GM18505 (cell line): ENCODE measurements around the gene SORCS1.

Experiments used
- ATAC-seq: cut with Tn5 transposase; IDR thresholded peaks from one replicate; pipeline ENCODE4 v1.9.1; 2021; ENCODE audit not compliant: unreplicated experiment
- POLR2A ChIP-seq: IDR thresholded peaks from 4 replicates; pipeline ENCODE4 v1.6.1; 2011; ENCODE audit warnings: borderline replicate concordance; ENCODE audit not compliant: insufficient read depth, insufficient read length; ENCODE audit errors: extremely low read depth

Gene SORCS1

DNA sequence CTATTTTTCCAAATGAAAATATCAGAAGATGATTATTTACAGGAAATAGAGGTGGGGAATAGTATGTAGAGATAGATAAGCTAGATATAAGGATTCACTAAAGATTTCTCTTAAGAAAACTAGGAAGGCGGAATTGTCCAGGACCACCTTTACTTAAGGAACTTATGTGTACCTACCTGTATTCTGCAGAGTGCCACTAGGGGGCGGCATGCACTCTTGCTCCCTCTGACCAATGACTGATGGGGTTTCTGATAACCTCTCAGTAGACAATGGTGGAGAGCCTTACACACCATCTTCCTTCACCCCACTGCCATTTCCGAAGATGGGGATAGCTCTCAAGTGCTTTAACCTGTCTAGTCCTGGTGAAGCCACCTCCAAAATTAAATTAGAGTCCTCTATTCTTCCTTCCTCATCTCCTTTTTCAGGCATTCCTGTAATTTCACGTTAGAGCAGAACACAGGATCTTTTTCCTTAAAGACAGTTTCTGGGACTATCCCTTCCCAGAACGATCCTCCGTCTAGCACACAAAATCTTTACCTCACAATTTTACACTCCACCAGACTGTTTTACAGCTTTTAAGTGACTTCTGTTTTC is 453.1 kb downstream of the SORCS1 start:
- ATAC-seq = peak; percentile 93
- TF ChIP-seq POLR2A = no peak

DNA sequence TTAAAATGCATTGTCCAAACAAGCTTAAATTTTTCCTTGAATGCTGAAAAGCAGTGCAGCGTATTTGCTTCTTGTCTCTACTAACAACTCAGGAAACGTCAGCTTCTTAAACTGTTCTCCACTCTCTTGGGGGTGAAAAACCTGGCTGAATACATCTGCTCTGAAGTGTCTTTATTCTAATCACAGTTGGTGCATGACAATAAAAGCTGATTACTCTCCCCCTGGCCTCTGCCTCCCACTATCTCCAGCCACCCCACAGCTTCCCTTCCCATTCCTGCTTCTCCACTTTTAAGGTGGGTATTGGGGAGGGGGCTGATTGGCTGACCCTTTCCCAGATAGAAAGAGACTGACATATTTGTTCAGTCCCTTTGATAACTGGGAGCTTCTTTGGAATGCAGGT is 456.0 kb downstream of the SORCS1 start:
- no peak for ATAC-seq
- no peak for TF ChIP-seq POLR2A

DNA sequence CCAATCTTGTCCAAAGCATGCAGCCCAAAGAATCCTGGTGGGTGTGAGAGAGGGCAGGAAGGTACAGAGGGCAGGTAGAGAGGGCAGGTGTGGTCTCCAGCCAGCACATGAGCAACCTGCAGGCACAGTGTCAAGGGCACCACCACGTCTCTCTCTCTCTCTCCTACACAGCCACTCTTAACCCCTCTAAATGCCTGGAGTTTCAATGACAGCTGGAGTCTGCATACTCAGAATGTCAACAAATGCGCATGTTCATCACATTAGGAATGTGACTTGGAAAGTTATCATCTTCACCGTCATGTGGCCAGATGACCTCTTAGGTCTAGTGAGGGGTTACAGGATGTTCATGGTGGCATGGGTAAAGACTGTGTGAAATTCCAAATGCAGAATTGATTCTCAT is 456.8 kb downstream of the SORCS1 start:
- ATAC-seq = no peak
- no peak for TF ChIP-seq POLR2A

GRCh38 chr10:106706127-106706526 is 458.4 kb downstream of the SORCS1 start:
- ATAC-seq = no peak

GRCh38 chr10:106705681-106706100 is 458.8 kb downstream of the SORCS1 start:
- peak; percentile 77 for ATAC-seq
- TF ChIP-seq POLR2A = no peak

More at GRCh38 chr10:106706127-106706526, 458.4 kb downstream of the SORCS1 start:
- no peak for TF ChIP-seq POLR2A

- no peak for ATAC-seq
- no peak for TF ChIP-seq POLR2A
These were observed 468.3 kb downstream of the SORCS1 start for GRCh38 chr10:106696239-106696638.

DNA sequence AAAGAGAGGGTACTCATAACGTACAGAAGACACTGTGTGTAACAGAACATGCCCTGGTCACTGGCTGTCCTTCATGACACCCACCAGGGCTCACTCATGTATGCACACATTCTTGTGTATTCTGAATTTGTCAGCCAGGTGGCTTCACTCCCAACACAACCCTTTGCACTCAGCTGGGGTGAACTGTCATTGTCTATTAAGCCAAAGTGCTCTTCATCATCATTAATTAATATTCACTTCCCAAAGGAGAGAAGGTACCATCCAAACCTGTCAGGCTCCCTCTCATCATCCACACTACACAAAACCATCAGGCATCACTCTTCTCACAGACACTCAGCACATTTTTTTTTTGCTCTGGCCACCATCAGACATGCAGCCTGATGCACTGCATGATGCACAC is 469.8 kb downstream of the SORCS1 start:
- no peak for ATAC-seq
- TF ChIP-seq POLR2A = no peak

DNA sequence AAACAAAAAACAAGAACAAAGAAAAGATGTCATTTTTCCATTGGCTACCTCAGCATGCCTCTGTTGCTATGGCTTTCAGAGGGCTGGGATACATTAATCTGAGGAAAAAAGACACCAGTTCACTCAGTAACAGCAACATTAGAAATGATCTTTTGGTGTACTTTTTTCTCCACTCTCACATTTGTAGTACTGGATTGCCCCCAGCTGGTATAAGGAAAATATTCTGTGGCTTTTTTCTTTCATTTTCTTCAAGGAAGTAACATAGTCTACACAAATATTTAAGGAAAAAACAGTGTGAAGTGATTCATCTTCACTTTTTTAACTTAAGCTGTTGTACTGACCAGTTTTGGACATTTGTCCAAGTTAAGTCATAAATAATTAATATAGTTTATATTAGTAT is 482.3 kb downstream of the SORCS1 start:
- no peak for ATAC-seq
- no peak for TF ChIP-seq POLR2A

DNA sequence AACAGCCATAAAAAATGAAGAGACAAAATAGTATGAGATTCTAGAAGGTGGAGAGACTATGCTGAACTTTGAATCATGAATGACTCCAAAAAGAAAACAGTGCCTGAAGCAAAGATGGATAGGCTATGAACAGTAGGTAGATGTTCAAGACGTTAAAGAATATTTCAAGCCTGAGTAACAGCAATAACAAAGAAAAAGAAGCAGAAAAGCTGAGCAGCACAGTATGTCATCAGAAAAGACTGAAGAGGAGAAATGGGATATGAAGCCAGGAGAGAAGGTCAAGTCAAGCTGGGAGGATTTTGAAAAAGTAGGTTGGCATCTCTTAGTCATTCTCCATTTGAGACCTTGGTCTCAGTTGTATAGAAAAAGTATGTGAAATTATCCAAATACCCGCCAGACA is 484.4 kb downstream of the SORCS1 start:
- TF ChIP-seq POLR2A = no peak
- no peak for ATAC-seq

DNA sequence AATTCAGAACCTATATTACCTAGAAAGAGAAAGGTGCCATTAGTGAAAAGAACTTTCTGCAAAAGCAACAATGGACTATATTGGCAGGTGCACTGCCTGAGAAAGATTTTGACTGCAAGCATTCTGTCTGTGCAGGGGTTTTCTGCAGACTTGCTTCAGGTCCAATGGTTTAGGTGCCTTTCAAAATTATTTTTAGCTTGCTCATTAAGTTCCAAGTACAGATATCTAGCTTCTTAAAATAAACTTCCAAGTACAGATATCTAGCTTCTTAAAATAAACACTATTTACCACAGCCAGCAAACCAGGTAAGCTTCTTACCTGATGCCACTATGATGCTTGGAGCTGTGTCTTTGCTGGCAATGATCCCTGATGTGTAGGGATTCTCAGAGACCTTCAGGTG is 485.2 kb downstream of the SORCS1 start:
- no peak for ATAC-seq
- TF ChIP-seq POLR2A = no peak

DNA sequence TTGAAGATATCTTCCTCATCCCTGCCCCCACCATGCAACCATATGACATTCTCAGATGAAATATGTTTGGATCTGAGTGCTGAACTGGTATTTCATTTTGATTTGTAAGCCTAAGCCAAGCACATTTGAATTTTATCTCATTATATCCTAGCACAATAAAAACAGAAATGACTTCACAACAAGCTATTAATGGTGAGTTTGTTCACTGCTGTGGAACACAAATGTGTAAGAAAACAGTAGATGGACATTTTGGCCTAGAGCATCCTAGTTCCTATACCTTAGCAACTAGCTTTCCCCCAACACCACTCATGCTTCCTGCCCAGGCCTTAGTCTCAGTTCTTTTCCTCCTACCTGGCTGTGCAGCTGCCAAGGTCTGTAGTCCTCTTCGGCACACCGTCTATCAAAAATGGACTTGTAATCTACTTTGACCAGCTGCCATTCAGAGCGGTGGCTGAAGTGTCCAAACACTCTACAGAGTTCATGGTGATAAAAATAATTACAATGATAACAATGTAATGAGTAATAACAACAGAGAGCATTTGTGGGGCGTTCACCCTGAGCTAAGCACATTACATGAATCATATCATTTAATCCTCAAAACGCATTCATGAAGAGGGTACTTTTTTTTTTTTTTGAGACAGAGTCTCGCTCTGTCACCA is 491.9 kb downstream of the SORCS1 start:
- ATAC-seq = no peak
- no peak for TF ChIP-seq POLR2A

- TF ChIP-seq POLR2A = no peak
- no peak for ATAC-seq
These were observed 502.8 kb downstream of the SORCS1 start for GRCh38 chr10:106661767-106662140.

GRCh38 chr10:106661133-106661766 is 503.3 kb downstream of the SORCS1 start:
- ATAC-seq = no peak
- TF ChIP-seq POLR2A = no peak

- TF ChIP-seq POLR2A = no peak
- ATAC-seq = no peak
These were observed 504.0 kb downstream of the SORCS1 start for GRCh38 chr10:106660550-106660949.
